ENCODE data around the gene USF3. TPM values are rescaled to one million over a fixed set of nuclear protein-coding genes. Genes with fewer than 3 reads are reported as not detected.
A peak's percentile ranks its signal among the peaks of the same experiment; 100 is the strongest.

Gene USF3
- polyA plus RNA-seq, 1 donor = 26.5 TPM

DNA sequence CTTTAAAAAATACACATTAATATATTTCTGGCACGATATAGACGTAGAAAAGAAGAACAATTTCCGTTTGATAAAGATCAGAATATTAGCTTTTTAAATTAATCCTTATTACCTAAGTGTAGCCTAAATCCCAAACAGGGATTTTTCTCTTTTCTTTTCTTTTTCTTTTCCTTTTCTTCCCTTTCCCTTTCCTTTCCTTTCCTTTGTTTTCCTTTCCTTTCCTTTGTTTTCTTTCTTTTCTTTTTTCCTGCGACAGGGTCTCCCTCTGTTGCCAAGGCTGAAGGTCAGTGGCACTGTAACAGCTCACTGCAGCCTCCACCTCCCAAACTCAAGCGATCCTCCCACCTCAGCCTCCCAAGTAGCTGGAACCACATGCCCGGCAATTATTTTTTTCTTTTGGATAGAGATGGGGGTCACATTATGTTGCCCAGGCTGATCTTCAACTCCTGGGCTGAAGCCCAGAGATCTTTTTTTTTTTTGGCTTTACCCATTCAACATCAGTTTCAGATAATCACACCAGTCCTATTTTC is 1.8 kb upstream of the USF3 start:
- DNase-seq = no peak

DNA sequence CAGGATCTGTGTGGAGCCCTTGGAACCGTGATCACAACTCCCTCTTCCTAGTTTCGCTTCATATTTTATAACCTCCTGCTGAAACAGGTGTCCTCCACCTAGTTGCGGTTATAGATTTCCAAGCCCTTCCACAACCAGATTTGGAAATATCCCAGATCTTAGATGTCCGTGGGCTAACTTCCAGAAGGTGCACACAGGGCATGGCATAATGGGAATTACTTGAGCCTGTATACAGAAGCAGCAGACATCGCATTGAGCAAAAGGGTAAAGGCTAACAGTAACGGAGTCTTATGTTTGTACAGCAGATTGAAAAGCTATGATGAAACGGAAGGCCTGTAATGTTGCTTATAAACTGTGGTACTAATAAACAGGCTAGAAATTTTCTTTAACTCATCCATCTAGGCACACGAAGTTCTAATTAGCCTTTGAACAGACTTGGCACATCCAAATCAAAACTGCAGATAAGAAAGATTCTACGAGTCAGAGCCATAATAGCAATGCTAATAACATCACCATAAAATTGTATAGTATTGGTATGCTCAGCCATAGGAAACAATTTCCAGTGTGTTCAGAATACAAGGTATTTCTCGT is 1.2 kb upstream of the USF3 start:
- no peak for DNase-seq

DNA sequence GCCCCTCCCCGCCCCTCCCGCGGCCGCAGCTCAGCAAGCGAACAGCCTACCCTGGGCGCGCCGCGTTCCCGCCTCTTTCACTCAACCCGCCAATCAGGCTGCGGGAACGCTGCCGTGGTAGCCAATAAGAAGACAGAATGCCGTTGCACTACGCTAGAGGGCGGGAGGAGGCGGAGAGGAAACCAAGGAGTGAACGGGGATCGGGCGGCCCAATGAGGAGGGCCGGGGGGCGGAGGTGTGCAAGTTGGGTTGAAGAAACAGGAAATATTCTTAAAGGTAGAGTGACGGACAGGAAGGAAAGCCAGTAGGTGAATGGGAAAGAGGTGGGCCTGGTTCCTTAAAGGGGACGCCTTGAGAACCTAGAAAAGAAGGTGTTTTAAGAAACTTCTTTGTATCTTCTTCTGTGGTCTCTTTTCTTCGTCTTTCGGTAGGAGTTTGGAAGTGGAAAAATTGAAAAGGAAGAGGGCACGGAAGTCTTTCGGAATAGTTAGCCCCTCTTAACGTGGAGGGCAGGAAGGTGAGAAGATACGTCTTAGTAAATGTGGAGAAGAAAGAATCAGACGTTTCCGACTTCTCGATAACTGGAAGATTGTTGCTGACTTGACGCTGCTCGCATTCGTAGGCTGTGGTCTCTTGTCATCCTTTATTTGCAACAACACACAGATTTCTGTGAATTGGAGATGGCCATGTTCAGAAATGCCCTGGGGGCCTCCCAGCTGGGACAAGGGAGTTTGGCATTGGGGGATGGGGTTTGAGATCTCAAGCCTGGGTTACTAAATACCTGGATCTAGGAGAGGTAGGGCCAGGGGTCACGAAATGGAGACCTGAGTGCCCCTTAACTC is 437 bp upstream of the USF3 start:
- peak; percentile 99 for DNase-seq

DNA sequence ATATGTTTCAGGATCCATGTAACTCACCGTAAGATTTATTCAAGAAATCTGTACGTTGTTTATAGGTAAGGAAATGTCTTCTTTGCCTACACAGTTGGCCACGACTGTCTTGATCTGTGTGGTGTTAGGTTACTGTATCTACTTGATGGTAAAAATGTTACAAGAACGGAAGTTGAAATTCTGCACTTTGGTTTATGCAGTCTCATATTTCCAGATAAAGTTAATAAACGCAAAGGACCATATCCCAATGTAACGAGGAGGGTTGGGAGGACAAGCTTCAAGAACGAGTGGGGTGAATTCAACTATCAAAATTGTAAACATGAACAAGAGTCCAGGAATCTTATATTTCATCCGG is 1.0 kb downstream of the USF3 start:
- no peak for DNase-seq

DNA sequence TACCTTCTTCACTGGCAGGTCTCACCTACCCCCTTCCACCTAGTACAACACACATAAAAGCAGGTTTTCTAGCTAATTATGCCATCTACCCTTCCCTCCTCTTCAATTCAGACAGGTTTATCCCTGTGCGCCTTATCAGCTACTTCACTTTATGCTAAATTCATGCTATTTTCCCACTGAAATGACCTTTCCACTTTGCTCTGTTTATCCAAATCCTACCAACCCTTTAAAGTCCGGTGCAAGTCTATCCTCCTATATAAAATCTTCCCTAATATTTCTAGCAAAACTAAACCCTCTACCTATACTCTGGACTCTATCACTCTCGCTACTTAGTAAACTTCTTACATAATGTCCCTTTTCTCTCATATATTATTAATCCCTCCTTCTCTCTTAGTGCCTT is 6.0 kb downstream of the USF3 start:
- no peak for DNase-seq

DNA sequence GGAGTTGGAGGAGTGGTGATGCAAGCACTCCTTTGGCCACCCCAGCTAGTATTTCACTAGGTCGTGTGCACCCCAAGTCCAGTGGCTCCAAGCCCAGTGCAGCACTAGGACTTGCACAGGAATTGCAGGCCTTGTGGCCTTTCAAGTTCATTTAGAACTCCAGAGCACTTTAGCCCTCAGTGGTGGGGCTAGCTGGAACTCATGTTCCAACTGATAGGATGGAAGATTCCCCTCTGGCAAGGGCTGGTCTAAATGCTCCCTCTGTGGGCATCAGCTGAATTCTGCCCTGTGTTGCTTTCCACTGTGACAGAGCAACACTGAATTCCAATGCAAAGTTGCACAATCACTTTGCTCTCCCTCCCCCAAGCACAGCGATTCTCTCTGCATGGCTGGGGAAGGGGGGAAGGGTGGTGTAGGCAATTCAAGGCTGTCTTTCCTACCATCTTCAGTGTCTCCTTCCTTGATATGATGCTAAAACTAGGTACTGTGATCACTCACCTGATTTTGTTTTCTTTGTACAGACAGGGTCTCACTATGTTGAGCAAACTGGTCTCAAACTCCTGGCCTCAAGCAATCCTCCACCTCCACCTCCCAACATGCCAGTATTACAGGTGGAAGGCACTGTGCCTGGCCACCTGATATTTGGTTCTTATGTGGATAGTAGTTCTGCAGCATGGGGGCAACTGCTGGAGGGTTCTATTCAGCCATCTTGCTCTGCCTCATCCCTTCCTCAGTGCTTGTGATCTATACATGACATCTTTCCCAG is 10.3 kb downstream of the USF3 start:
- no peak for DNase-seq

DNA sequence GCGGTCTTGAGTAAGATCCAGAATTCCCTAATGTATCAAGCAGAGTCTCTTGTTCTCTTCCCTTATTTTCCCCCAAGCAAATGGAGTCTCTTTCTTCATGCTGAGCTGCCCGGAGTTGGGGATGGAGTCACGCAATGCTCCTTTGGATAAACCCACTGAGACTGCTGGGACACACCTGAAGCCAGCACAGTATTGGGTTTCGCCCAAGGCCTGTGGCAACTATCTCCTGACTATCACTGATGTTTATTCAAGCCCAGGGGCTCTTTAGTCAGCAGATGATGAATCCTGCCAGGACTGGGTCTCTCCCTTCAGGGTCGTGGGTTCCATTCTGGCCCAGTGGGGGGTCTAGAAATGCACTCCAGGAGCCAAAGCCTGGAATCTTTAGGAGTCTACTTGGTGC is 11.3 kb downstream of the USF3 start:
- no peak for DNase-seq

DNA sequence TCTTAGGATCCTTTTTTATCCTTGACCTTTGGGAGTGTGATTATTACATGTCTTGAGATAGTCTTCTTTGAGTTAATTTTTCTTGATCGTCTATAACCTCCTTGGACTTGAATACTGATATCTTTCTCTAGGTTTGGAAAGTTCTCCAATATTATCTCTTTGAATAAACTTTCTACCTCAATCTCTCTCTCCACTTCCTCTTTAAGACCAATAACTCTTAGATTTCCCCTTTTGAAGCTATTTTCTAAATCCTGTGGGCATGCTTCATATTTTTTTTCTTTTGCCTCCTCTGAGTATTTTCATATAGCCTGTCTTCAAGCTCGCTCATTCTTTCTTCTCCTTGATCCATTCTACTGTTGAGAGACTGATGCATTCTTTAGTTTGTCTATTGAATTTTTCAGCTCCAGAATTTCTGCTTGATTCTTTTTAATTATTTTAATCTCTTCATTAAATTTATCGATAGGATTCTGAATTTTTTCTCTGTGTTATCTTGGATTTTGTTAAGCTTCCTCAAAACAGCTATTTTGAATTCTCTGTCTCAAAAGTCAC is 12.1 kb downstream of the USF3 start:
- DNase-seq = no peak

DNA sequence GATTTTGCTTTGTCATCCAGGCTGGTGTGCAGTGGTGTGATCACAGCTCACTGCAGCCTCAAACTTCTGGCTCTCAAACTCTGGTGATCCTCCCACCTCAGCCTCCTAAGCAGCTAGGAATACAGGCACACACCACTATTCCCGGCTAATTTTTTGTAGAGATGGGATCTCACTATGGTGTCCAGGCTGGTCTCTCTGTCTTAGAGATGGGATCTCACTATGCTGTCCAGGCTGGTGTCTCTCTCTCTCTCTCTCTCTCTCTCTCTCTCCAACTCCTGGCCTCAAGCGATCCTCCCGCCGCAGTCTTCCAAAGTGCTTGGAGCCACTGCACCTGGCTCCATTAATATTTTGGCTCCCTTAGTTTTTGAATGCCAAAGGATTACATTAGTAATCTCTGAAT is 17.7 kb downstream of the USF3 start:
- DNase-seq = no peak

DNA sequence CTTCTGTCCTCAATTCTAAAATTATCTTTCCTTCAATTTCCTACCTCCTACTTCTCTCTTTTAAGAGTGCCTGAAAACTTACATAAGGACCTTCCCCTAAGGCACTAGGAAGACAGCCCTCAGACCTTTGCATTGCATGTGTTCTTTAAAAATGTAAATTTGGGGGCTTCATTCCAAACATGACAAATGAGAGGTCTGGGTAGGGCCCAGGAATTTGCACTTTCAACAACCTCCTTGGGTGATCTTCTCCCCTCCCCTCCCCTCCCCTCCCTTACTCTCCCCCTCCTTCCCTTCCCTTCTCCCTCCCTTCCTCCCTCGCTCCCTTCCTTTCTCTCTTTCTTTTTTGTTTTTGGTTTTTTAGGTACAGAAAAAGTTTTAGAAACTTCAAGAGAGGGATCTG is 18.7 kb downstream of the USF3 start:
- DNase-seq = no peak

DNA sequence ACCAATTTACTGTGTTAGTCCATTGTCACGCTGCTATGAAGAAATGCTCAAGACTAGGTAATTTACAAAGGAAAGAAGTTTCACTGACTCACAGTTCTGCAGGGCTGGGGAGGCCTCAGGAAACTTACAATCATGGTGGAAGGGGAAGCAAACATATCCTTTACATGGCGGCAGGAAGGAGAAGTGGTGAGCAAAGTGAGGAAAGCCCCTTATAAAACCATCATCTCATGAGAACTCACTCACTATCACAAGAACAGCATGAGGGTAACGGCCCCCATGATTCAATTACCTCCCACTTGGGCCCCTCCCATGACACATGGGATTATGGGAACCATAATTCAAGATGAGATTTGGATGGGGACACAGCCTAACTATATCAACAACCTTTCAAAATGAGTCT is 20.2 kb downstream of the USF3 start:
- no peak for DNase-seq

DNA sequence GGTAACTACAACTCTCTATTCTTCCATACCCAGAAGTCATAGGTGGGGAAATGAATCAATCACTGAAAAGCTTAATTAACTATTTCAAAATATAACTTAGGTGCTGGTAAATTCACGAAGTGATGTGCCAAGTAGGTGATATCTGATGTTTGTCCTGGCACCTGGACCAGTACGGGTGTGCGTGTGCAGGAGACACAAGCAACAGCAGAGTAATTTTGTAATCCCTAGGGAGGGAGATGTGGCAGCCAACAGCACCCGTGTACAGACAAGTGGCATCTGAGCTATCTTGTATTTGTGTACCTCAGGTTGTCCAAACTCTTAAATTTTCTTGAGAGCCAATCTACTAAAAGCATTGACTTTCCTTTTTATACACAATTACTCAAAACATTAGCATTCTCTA is 22.8 kb downstream of the USF3 start:
- DNase-seq = no peak

DNA sequence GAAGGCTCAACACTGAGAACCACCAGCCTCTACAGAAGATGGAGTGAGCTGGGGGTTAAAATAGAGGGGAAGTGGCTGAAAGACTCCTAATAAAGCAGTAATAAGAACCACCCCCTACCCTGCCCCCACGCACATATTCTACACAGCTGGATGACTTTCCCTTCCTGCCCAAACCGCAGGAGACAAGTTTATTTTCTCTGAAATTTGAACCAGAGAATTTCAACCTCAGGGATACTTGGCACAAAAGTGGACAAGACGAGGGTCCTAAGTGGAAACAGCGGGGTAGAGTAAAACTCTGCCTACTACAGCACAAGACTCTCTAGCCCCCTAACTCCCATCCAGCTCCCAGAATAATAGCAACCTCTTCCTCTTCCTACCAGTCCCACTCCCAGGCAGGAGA is 28.4 kb downstream of the USF3 start:
- DNase-seq = peak; percentile 74

DNA sequence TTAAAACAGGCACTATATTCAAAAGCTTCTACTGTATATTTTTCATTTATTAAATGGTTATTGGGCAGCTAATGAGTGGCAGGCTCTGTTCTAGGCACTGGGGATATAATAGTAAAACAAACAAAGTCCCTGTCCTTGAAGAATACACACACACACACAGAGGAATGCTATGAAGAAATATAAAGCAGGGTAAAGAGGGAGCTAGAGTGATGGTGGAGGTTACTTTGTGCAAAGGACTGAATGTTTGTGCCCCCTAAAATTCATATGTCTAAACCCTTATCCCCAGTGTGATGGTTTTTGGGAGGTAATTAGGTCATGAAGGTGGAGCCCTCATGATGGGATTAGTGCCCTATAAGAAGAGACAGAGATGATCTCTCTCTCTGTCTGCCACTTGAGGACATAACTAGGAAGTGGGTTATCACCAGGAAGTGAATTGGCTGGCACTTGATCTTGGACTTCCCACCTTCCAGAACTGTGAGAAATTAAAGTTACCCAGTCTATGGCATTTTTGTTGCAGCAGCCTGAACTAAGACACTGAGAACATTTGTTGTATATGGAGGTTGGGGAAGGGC is 31.8 kb downstream of the USF3 start:
- DNase-seq = no peak

DNA sequence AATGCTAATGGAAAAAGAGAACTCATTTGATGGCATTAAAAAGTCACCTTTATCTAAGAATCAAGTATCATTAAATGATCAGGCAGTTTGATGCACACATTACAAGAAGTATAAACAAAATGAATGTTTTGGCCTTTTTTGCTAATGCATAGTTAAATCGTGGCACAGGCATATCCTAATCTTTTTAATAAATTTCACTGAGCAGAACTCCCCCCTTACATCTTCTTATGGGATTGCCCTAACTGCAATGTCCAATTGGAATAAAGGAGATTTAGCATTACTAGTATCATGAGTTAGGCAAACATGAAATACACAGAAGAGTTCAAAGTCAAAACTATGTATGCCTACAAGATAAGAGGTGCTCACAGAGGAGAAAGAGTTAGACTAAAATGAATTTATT is 32.7 kb downstream of the USF3 start:
- DNase-seq = no peak

DNA sequence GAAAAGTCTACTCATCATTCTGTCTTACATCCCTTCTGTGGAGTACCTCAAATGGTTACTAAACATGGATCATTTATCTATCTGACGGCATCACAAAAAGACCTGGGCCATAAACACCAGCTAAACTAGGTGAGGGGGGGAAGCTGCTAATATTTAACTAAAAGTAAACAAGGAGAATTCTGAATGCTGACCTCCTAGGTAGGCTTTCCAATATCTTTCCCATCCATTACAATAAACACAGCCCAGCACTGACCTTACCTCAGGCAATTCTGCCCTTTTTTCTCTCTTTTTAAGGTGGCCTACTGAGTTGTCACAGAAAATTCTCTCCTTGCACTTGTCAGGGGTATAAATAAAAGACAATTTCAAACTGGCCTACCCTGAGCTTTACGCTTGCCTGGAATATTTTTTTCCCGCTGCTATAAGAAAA is 33.1 kb downstream of the USF3 start:
- DNase-seq = no peak

DNA sequence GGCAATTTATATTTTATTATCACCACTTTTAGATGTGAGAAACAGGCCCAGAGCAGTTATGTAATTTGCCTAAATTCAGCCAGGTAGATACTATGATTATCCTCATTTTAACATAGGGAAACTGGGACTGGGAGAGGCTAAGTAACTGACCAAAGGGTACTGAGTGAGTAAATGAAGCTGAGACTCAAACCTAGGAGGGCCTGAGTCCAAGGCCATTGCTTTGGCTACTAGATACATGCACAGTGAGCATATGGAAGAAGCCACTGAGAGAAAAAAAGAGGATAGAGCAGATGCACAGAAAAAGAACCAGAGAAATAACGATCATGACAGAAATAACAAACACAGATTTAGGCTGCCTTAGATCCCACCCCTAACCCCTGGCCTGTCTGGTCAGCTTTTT is 33.6 kb downstream of the USF3 start:
- no peak for DNase-seq

DNA sequence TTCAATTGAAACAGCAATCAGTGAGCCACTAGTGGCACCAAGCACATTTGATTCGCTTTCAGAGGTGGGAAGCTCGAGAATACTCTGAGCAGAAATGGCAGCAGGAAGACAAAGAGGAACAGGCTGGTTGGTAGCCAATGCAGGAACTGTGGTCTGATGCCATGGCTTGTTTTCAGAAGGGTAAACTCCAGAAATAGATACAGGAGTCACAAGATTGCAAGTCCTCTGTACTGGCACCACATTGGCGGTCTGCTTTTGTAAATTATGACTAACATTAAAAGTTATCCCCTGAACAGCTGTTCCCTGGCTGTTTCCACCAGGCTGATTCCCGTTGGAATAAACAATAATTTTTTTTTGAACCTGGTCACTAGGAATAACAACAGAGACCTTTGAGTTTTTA is 35.5 kb downstream of the USF3 start:
- no peak for DNase-seq

DNA sequence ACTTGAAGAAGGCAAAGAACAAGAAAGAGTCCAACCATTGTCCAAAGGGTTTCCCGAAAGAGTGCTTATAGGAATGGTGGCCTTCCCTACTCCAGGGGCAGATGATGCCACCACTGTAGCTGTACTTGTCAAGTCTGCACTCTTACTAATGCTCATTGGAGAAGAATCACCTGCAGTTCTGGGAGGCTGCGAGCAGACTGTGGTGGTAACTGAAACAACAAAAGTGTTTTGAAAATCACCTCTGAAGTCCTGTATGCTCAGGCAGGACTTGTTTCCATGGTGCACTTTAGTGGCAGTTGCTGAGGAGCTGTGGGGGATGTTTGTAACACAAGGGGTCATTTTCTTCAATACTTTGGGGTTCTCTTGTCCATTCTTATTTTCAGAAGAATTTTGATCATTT is 36.0 kb downstream of the USF3 start:
- no peak for DNase-seq

DNA sequence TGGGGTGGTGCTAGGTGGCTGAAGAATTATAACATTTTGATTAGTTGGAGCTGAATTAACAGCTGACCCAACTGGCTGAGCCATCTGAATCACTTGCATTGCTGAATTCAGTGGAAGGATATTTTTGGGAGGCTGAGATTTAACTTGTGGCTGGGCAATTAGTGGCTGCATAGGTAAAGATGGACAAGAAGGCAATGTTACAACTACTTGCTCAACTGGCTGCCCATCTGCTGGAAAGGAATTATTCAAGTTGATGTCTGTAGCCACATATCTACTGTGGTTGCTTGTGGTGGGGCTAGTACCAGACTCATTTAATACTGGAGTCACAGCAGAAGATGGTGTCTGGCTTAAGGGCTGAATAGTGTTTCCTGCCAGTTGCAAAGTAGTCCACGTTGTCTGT is 36.4 kb downstream of the USF3 start:
- no peak for DNase-seq

DNA sequence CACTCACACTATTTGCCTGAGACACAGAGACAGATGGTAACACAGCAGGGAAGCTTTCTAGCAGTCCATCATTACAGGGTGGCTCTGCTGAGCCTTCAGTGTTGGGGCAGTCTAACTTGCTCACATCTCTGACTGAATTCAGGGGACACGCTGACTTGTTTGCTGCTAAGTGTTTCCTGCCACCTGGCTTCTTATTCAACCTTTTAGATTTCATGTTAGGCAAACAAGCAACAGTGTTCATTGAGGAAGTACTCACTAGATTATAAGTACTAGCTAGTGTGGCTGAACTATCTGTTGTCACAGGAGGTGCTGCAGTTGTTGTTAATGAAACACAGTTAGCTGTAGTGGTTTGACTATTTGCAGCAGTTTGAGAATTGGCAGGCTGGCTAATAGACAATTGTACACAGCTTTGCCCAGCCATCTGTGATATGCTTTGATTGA is 37.3 kb downstream of the USF3 start:
- no peak for DNase-seq

DNA sequence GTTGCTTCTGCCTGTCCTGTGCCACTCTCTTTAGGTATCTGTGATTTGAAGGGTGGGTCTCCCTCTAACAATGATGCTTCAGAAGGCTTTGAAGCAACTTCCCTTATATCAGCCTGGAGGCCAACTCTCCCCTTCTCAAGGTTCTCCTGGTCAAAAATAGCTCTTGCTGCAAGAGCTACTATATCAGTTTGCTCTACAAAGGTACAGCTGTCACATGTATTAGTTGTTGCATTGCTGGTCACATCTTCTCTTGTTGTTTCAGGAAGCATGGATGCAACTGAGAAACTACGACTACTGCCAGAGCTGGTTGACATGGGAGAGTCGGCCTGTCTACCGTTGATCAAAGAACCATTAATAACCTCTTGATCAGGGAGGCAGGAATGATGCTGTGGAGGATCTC is 38.3 kb downstream of the USF3 start:
- DNase-seq = no peak

All from left kidney (tissue), 2 donors.